ENCODE measurements around the gene SELENOS.

GRCh38 chr15:101228313-101228712, 49.0 kb downstream of the SELENOS start:
- TF ChIP-seq, protein P1, sequence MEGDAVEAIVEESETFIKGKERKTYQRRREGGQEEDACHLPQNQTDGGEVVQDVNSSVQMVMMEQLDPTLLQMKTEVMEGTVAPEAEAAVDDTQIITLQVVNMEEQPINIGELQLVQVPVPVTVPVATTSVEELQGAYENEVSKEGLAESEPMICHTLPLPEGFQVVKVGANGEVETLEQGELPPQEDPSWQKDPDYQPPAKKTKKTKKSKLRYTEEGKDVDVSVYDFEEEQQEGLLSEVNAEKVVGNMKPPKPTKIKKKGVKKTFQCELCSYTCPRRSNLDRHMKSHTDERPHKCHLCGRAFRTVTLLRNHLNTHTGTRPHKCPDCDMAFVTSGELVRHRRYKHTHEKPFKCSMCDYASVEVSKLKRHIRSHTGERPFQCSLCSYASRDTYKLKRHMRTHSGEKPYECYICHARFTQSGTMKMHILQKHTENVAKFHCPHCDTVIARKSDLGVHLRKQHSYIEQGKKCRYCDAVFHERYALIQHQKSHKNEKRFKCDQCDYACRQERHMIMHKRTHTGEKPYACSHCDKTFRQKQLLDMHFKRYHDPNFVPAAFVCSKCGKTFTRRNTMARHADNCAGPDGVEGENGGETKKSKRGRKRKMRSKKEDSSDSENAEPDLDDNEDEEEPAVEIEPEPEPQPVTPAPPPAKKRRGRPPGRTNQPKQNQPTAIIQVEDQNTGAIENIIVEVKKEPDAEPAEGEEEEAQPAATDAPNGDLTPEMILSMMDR (IDR thresholded peaks at IDR 0.05; ENCODE audit: low read length), result no peak
- TF ChIP-seq EZH2 (IDR thresholded peaks at IDR 0.05; ENCODE audit: borderline replicate concordance, low read length), result no peak
